ENCODE results near the gene CRTC3.

CRTC3 gene

DNA sequence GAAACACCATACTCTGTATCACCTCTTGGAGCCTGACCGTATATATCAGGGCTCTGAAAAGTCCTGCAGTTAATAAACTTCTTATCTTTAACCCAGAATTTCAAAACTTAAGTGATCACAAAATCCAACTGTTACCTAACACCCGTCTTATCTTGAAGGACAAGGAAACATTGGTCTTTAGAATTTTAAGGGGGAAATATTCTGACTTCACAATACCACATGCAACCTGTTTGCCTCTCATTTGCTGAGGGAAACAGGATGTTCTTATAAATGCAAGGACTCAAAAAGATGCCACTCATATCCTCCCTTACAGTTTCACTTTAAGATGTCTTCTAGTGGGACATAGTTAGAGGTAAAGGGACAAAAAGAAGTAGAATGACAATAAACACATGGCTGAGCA is 67.9 kb downstream of the CRTC3 start:
- FAIRE-seq = no peak

DNA sequence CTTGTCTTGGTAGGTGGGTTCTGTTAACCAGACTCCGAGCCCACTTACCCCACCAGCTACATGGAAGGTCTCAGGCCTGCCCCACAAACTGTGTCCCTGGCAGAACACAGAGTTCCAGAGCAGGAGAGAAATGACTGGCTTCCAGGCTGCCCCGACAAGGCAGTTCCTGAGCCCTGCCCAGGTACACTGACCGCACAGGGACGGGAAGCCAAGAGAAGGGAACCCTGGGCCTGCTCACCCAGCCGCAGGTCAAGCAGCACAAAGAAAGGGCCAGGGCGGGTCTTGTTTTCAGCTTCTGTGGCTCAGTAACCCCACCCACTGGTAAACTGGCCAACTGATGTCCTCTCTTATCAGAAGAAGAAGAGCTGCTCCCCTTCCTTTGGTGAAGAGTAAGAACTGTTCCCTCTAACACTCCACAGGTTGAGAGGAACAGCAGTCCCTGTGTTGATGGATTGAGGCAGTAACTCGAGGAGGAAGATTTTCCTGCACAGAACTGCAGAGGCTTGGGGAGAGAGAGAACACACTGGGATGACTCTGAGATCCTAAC is 68.4 kb downstream of the CRTC3 start:
- FAIRE-seq = no peak

- no peak for FAIRE-seq
These were observed 69.0 kb downstream of the CRTC3 start for GRCh38 chr15:90598679-90599078.

- no peak for FAIRE-seq
These were observed 69.4 kb downstream of the CRTC3 start for GRCh38 chr15:90599116-90599515.

DNA sequence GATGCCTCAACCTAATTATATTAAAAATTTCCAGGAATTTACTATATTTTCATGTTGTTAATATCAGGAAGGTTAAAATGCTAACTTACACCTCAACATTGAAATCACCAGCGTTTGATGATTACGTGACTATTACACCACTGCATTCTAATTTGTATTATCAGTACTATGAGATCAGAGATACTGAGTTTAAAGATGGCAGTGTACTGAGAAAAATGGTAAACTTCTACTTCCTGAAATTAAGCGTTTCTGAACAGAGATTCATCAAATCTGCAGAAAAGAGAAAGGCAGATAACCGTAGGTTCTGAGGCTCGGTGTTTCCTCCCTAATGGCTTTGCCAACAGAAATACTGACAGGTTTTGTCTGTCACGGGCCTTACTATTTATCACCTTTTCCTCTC is 69.9 kb downstream of the CRTC3 start:
- no peak for FAIRE-seq

GRCh38 chr15:90600954-90601353 is 71.2 kb downstream of the CRTC3 start:
- FAIRE-seq = no peak

DNA sequence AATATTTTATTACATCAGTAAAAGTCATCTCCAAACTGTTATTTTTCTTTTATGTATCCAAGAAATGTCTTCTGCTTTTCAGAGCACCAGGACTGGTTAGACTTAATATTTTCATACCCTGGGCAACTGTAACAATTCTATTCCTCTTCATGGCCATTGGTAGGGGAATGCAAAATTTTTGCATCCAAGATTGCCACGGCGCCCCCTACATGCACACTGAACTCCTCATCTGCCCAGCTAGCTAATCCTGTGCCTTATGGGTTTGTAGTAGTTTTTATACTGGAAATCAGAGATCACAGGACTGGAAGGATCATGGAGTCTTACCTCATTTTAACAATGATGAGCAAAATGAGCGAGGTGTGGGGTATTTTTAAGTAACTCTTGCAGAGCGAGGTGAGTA is 74.2 kb downstream of the CRTC3 start:
- no peak for FAIRE-seq

- no peak for FAIRE-seq
These were observed 76.9 kb downstream of the CRTC3 start for GRCh38 chr15:90606641-90607040.

- no peak for FAIRE-seq
These were observed 77.6 kb downstream of the CRTC3 start for GRCh38 chr15:90607361-90607760.

DNA sequence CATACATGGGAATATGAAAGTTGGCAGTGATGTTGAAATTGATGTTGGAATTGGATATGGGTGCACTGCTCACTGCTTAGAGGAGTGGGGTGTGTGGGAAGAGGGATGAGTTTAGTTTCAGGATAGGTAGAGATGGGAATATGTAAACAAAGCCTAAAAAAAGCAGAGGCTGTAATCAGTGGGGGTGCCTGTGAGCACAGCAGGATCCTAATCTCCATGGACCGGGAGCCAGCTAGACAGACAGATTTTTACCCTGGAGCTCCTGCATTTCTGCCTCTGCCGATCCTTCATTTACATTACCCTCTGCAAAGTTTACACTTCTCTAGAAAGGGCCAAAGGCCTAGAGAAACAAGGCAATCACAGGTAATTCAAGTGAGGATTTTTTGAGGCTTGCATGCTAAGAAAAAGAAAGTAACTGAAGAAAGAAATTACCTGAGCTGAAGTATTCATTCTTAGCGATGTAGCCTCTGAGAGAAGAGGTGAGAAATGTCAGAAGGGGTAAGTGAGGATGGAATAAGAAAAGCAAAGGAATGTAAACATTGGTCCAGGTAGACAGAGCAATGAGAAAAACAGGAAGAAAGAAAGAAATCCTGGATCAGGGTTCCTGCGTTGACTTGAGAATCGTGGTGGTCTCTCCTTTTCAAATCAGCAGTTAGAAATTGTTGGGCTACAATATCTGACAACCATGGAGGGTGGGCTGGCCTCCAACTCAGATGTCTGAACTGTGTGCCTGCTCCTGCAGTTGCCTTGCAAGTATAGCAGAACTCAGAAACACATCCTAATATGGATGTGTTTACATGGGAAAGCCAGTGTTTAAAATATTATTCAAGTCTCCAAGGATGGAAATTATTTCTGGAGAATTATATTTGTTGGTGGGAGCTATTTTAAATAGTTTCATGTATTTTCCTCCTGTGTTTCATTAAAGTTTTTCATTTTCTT is 79.8 kb downstream of the CRTC3 start:
- FAIRE-seq = no peak

DNA sequence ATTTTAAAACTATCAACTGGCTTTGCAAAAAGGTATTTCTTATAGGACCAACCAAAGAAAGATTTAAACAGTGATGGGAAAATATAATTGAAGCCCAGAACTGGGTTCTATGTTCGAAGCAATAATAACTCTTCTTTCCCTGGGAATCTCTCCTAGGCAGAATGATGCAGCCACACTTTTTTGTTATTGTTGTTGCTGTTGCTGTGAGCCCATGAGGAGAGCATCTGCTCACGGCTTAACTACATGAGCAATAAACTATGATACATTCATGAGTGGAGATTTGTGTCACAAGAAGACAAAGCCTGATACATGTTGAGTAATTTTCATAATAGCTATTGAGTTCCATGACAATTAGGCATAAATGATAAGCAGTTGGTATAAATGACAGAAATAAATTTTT is 80.5 kb downstream of the CRTC3 start:
- no peak for FAIRE-seq

DNA sequence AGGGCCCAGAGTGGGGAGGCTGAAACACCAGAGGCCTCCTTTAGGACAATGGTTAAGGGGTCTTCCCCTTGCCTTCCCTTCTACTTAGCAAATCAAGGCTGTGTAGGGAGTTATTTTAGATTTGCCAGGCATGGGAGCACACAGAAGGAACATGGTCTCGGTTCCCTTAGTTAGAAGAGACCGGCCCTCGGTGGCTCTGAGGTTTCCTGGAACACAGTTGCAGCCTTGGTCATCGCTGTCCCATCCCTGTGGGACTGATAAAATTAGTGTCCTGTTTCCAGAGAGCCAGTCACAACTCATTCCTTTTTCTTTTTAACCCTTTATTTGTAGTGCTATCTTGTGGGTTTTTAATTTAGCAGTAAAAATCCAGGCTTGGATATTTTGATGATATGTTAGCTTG is 81.4 kb downstream of the CRTC3 start:
- no peak for FAIRE-seq

DNA sequence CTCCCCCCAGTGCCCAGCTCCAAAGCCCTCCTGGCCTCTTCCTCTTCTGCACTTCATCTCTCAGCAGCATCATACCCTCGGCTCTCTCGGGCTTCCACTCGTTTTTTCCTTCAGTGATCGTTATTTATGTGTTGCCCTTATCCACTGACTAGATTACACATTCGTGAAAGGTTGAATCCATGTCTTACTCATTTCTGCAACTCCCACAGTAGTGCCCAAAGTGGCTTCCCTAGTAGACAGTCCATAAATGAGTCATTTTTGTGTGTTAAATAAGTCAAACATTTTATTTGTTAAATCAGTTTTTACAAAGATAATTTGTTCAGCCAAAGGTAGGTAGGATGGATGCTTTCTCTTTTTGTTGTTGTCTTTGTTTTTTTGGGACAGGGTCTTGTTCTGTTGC is 87.4 kb downstream of the CRTC3 start:
- no peak for FAIRE-seq

DNA sequence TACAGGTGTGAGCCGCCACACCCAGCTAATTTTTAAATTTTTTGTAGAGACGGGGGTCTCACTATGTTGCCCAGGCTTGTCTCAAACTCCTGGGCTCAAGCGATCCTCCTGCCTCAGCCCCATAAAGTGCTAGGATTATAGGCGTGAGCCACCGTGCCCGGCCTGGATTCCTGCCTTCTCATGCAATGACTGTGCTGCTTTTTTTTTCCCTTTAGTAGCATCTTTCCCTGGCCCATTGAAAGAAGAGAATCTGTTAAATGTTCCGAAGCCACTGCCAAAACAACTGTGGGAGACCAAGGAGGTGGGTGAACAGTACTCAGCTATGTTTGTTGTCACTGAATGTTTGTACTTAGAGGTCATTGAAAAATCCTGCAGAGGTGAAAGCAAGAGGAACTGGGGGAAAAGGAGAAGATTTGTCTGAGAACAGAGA is 88.0 kb downstream of the CRTC3 start:
- no peak for FAIRE-seq

DNA sequence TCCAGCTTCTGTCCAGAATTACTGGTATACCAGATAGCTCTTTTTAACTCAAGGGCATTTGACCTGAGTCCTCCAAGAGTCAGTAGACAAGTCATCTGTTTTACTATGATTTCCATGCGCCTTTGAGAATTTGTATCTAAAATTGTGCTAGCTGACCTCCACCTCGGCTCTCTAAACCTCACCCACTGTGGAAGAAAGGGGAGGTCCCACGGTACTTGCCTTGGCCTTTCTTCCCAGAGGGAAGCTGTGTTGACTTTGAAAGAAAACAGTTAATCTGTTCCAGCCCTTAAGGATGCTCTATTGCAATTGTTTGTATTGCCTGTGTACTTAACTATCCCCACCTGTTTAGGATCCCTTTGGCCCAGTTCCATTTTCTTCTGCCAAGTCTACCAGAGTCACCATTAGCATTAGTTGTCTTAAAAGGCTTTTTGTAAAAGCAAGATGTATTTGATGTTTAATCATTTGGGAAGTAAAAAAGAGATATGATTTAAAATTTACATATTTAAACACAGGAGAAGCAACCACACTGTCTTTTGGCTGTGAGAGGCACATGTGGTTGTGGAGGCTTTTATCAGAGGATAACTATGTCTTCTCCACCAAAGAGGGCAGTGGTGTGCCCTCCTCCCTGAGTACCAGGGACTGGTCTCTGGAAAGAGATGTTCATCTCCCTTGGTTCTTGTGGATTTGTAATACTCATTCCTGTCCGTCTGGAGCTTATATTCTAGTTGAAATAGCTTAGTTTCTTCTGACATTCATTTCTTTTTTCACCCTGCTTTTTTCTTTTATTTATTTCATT is 88.8 kb downstream of the CRTC3 start:
- FAIRE-seq = no peak

- no peak for FAIRE-seq
These were observed 89.7 kb downstream of the CRTC3 start for GRCh38 chr15:90619468-90619867.

- FAIRE-seq = no peak
These were observed 90.2 kb downstream of the CRTC3 start for GRCh38 chr15:90619939-90620338.

DNA sequence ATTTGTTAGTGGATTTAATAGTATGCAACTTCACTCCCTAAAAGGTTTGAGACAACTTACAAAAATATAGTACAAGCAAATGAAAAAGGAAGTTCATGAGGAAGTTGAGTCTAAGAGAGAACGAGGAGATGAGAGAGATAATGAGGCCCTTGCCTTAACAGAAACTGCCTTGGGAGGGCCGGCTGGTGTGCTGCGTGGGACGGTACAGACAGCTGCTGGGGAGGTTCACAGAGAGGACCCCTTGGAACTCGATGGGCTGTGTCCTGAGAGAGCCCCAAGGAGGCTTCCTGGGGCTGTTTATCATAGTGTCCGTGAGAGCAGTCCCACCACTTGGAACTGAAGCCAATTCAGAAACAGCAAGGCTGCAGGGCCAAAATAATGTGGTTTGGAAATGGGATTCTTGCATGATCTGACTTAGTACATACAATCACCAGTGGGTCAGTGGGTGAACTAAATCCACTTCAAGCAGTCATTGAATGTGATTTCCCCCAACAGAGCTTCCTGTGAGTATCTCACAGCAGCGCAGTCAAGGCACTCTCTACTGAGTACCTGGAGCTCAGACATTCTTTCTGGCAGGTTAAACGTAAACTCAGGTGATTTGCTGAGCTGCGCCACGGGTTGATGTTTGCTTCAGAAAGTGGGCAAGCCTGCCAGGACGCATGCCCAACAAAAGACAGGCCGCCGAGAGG is 90.8 kb downstream of the CRTC3 start:
- no peak for FAIRE-seq

- no peak for FAIRE-seq
These were observed 94.1 kb downstream of the CRTC3 start for GRCh38 chr15:90623854-90624253.

GRCh38 chr15:90624278-90624981 is 94.7 kb downstream of the CRTC3 start:
- no peak for FAIRE-seq

DNA sequence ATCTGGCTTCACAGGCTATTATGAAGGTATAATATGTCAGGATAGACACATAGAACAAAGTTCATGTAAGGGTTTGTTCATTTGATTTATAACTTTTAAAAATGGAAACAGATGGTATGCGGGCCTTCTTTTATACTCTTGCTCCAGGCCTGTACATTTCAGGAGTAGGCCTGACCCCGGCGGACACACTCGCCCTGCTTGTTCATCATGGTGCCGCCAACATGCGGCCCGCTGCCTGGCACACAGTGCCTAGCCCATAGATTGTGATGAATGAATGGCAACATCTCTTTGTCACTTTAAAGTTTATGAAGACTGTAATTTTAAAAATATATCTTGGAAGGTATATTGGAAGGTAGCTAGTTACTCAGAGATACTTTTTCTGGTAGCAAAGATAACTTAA is 95.3 kb downstream of the CRTC3 start:
- FAIRE-seq = no peak

GRCh38 chr15:90629217-90629616 is 99.5 kb downstream of the CRTC3 start:
- no peak for FAIRE-seq

- no peak for FAIRE-seq
These were observed 103.6 kb downstream of the CRTC3 start for GRCh38 chr15:90633360-90633759.

Data from G401.6 (cell line).